Rectal smooth muscle tissue (tissue), 1 donor: ENCODE results near the gene MAN2C1.
A peak's percentile ranks its signal among the peaks of the same experiment; 100 is the strongest.

ENCODE experiments used
- H3K27ac ChIP-seq: one replicate; pipeline ENCODE4 v1.7.0; 2013; ENCODE audit warnings: low read depth, low read length, inconsistent platforms
- H3K27me3 ChIP-seq: one replicate; pipeline ENCODE4 v1.7.0; 2013; ENCODE audit warnings: low read length; ENCODE audit not compliant: control insufficient read depth, insufficient read depth
- H3K36me3 ChIP-seq: one replicate; pipeline ENCODE4 v1.7.0; 2013; ENCODE audit warnings: low read length; ENCODE audit not compliant: control insufficient read depth, insufficient read depth
- H3K4me1 ChIP-seq: one replicate; pipeline ENCODE4 v1.7.0; 2013; ENCODE audit warnings: low read length; ENCODE audit not compliant: control insufficient read depth, insufficient read depth
- H3K4me3 ChIP-seq: one replicate; pipeline ENCODE4 v1.7.0; 2013; ENCODE audit warnings: low read length
- H3K9ac ChIP-seq: one replicate; pipeline ENCODE4 v1.7.0; 2013; ENCODE audit warnings: low read length

Gene MAN2C1

GRCh38 chr15:75368689-75369239 is 357 bp upstream of the MAN2C1 start:
- H3K36me3 ChIP-seq, result peaks cover 23% of the 10 kb centered on the region
- H3K9ac ChIP-seq, result peak overlapping the region; percentile 76
- H3K27ac ChIP-seq, result peak overlapping the region; percentile 89
- H3K4me1 ChIP-seq, result peaks cover 11% of the 10 kb centered on the region
- H3K4me3 ChIP-seq, result peak overlapping the region; percentile 87
- no peaks in the 10 kb centered on the region for H3K27me3 ChIP-seq

DNA sequence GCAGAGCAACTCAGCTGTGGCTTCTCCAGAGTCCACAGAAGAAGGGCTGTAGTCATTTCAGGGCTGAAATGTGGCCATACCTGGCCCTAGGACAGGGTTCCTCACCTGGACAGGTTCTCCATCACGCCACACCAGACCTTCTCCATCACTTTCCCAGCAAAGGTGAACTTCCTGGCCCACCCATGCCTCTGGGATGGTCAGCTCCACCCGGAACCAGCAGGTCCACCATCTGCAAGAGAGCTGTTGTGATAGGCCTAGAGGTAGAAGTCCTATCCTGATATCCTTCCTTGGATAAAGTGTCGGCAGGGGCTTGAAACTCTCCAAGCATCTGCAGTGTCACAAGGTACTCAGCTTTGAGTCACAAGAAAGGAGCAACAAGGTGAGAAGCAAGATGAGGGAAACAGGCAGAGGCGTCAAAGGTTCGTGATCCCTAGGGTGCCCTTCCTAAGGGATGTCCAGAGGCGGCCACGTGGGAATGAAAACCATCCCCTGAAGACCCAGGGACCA is 948 bp downstream of the MAN2C1 start:
- no peaks in the 10 kb centered on the region for H3K27me3 ChIP-seq
- no peak overlapping the region for H3K9ac ChIP-seq
- H3K4me1 ChIP-seq, result peaks cover 11% of the 10 kb centered on the region
- H3K36me3 ChIP-seq, result peaks cover 20% of the 10 kb centered on the region
- peak overlapping the region; percentile 89 for H3K27ac ChIP-seq
- H3K4me3 ChIP-seq, result peak overlapping the region; percentile 87

DNA sequence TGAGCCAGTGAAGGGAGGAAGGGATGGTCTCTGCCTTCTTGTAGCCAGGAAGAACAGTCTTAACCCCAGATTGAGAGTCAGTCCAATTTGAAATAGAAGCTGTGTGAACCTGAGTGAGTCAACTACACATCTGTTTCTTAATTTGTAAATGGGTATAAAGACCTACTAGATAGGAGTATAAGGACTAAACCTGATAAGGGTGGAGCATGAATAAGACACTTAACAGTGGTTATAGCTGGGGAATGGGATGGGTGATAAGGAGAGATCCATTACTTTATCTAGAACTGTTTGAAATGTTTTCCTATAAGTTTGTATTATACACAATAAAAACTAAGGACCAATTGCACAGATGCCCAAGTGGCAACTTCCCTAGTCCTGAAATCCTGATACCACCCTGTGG is 1.4 kb downstream of the MAN2C1 start:
- Histone ChIP-seq H3K27ac (no peak overlapping the region), H3K9ac (no peak overlapping the region), H3K36me3 (peaks cover 25% of the 10 kb centered on the region), H3K4me3 (peak overlapping the region; percentile 87), H3K27me3 (no peaks in the 10 kb centered on the region), H3K4me1 (peaks cover 11% of the 10 kb centered on the region)

DNA sequence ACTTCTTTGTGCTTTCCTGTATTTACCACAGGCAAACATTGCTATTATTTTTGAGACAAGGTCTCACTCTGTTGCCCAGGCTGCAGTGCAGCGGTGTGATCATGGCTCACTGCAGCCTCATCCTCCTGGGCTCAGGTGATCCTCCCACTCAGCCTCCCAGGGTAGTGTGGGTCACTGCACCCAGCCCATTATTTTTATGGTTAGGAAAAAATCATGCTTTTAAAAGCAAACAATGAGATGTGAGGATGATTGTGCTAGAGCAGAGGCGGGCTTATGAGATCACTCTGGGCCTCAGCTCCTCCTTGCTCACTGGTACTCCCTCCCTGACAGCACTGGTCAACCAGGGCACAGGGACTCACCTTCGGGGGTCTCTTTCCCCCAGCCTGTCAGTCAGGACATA is 2.2 kb downstream of the MAN2C1 start:
- peaks cover 11% of the 10 kb centered on the region for H3K4me1 ChIP-seq
- H3K9ac ChIP-seq, result no peak overlapping the region
- H3K36me3 ChIP-seq, result peaks cover 25% of the 10 kb centered on the region
- no peak overlapping the region for H3K27ac ChIP-seq
- H3K27me3 ChIP-seq, result no peaks in the 10 kb centered on the region
- H3K4me3 ChIP-seq, result no peak overlapping the region

DNA sequence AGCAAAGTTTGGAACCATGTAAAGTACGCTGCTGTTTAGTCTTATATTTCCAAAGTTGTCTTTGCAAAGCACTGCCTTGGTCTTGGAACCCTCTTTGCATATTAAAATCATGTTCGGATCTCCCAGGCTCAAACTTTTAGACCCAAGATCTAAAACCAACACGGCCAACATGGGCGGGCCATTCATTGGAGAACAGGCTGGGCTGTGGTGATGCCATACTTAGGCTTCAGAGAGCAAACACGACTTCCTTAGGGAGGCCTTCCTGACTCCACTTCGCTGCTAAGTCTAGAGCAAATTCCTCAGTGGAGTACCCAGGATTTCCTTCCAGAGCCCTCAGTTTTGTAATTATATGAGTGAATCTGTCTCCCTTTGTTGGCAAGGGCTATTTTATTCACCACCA is 3.5 kb downstream of the MAN2C1 start:
- peaks cover 11% of the 10 kb centered on the region for H3K4me1 ChIP-seq
- H3K27ac ChIP-seq, result no peak overlapping the region
- H3K9ac ChIP-seq, result no peak overlapping the region
- no peaks in the 10 kb centered on the region for H3K27me3 ChIP-seq
- peaks cover 29% of the 10 kb centered on the region for H3K36me3 ChIP-seq
- H3K4me3 ChIP-seq, result no peak overlapping the region

DNA sequence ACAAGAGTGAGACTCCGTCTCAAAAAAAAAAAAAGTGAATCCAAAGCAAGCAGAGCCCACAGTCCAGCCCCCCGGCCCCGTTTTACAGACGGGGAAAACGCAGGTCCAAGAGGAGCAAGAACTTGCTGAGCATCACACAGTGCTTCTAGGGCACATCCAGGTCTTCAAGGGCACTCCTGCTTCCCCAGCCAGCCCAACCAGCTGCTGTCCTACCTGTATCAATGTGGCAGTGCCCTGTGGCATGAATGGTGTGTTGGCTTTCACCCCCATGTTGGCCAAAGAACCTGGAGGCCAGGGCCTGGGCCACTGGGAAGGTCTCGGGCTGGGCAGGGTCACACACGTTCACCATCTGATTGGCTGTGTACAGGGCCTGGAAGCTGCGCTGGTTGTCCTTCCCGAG is 4.6 kb downstream of the MAN2C1 start:
- H3K4me1 ChIP-seq, result peaks cover 5% of the 10 kb centered on the region
- no peak overlapping the region for H3K27ac ChIP-seq
- no peak overlapping the region for H3K9ac ChIP-seq
- H3K36me3 ChIP-seq, result peaks cover 36% of the 10 kb centered on the region
- H3K27me3 ChIP-seq, result no peaks in the 10 kb centered on the region
- H3K4me3 ChIP-seq, result no peak overlapping the region

DNA sequence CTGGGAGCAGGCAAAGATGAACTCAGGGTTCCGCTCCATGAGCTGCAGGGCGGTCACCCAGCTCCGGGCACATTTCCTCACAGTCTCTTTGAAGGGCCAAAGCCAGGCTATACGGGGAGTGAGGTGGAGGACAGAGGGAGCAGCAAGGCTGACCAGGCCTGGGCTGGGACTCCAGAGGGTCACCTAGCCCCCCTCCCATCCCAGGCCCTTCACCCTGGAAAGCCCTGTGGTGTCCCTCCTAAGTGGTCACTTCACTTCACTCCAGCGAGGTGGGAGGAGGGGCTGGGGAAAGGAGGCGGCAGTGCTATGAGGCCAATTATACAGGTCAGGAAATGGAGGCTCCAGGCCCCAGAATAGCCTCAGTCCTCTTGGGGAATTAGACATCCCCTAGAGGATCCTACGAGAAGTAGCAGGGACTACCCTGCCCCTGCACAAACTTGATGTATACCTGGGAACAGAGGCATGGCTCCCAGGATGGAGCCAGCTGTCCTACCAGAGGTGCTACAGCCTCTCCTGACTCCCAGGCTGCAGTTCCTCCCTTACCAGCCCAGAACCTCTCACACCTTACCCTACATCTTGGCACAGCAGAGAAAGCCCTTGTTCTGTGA is 5.7 kb downstream of the MAN2C1 start:
- no peaks in the 10 kb centered on the region for H3K27me3 ChIP-seq
- H3K9ac ChIP-seq, result no peak overlapping the region
- H3K27ac ChIP-seq, result no peak overlapping the region
- H3K4me3 ChIP-seq, result no peak overlapping the region
- H3K4me1 ChIP-seq, result peaks cover 4% of the 10 kb centered on the region
- peaks cover 39% of the 10 kb centered on the region for H3K36me3 ChIP-seq

DNA sequence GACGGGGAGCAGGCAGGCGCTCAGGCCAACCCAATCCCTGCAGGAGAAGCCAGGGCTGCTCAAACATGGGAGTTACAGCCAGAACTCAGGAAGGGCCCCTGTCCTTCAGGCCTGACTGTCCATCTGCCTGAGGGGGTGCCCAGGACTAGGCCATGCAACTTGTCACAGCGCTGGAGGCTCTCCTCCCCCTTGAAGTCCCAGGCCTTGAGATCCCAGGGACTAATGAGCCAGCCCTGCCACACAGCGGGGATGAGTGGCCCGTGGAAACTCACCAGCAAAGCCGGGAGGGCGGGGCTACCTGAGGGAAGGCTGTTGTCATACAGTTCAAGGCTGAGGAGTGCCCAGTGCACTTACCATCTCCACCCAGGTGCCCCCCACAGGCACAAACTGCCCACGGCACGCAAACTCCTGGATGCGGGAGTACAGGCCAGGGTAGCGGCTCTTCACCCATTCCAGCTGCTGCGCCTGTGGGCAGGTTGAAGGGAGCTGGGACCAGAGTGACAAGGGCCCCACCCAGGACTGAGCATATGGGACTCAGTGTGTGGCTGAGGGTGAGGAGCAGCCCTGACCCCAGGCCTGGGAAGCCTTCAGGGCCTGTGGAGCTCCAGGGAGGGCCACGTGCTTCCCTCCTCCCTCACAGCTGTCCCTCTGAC is 6.3 kb downstream of the MAN2C1 start:
- no peak overlapping the region for H3K4me3 ChIP-seq
- H3K36me3 ChIP-seq, result peaks cover 39% of the 10 kb centered on the region
- H3K9ac ChIP-seq, result no peak overlapping the region
- H3K27me3 ChIP-seq, result no peaks in the 10 kb centered on the region
- no peak overlapping the region for H3K27ac ChIP-seq
- H3K4me1 ChIP-seq, result no peaks in the 10 kb centered on the region

GRCh38 chr15:75361361-75361988 is 6.9 kb downstream of the MAN2C1 start:
- Histone ChIP-seq H3K27me3 (no peaks in the 10 kb centered on the region), H3K36me3 (peaks cover 35% of the 10 kb centered on the region), H3K27ac (no peak overlapping the region), H3K4me3 (no peak overlapping the region), H3K4me1 (no peaks in the 10 kb centered on the region), H3K9ac (no peak overlapping the region)

DNA sequence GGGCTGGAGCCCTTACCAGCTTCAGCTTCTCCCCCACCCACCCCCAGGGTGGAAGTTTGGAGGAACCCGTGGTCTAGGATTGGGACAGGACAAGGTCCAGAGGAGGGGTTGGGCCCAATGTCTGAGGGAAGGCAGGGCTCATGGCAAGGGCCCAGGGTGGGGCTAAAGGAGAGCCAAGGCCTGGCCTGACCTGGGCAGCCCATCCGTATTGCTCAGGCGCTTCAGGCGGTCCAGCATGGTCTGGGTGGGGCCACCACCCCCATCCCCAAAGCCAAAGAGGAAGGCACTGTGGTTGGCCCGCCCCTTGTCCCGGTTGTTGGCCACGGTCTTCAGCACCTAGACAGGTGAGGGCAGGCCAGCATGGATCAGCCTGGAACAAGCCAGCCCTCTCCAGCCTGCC is 7.6 kb downstream of the MAN2C1 start:
- Histone ChIP-seq H3K9ac (no peak overlapping the region), H3K36me3 (peaks cover 33% of the 10 kb centered on the region), H3K27me3 (no peaks in the 10 kb centered on the region), H3K4me3 (no peak overlapping the region), H3K27ac (no peak overlapping the region), H3K4me1 (no peaks in the 10 kb centered on the region)

DNA sequence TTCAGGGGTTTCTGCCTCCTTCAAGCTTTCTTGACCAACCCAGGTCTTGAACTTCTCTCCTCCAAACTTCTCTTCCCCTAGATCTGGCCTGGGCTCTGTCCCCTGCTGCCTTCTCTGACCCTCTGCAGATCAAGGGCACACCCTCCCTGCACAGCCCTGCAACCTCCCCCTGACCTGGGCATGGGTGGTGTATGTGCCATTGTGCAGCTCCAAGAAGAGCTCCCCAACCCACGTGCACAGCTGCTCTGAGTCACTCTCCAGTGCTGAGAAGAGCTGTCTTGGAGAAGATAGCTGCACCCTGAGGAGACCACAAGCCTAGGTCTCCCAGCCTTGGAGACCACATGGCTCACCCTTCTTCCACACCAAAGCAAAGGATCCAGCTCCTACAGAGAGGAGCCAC is 8.0 kb downstream of the MAN2C1 start:
- no peaks in the 10 kb centered on the region for H3K27me3 ChIP-seq
- no peaks in the 10 kb centered on the region for H3K4me1 ChIP-seq
- peaks cover 30% of the 10 kb centered on the region for H3K36me3 ChIP-seq
- no peak overlapping the region for H3K9ac ChIP-seq
- H3K4me3 ChIP-seq, result no peak overlapping the region
- no peak overlapping the region for H3K27ac ChIP-seq

DNA sequence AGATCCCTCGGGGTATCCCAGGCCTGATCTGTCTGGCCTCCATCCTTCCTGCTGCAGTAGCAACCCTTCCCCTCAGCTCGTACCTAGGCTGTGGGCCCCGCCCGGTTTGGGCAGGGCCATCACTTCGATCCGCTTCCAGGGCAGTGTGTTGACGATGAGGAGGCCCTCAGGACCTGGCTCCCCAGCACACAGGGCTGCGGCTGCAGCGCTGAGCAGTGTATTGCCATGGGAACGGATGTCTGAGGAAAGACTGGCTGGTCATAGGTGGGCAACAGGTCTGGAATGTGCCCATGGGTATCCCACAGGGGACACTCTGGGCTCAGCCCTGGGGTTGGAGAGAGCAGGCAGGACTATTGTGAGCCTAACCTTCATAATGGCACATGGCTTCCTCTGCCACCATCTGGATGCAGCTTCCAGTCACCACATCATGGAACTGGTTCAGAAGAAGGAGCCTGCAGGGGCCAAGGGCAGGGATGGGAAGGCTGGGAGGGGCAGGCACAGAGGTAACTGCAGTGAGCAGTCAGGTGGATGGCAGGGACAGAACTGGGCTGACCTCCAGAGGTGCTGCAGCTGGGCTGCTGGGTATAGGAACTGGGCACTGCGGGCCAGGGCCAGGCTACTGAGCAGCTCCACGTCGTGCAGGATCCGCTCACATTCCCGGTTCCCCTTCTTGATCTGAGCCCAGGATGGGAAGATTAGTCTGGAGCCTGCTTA is 8.7 kb downstream of the MAN2C1 start:
- Histone ChIP-seq H3K36me3 (peaks cover 32% of the 10 kb centered on the region), H3K4me3 (no peak overlapping the region), H3K9ac (no peak overlapping the region), H3K27me3 (no peaks in the 10 kb centered on the region), H3K27ac (no peak overlapping the region), H3K4me1 (no peaks in the 10 kb centered on the region)
